GM18499 (cell line): Measurements from ENCODE around the gene TEKT3.

Source experiments
- ATAC-seq: cut with Tn5 transposase; IDR thresholded peaks from one replicate; pipeline ENCODE4 v1.9.1; 2021; ENCODE audit warnings: moderate number of reproducible peaks; ENCODE audit not compliant: insufficient read depth, unreplicated experiment

TEKT3 gene

GRCh38 chr17:15269087-15269779 lies 72.2 kb downstream of the TEKT3 start:
- no peak for ATAC-seq

- ATAC-seq = no peak
Observed at GRCh38 chr17:15268461-15268860, 72.9 kb downstream of the TEKT3 start.

- no peak for ATAC-seq
Observed at GRCh38 chr17:15267996-15268395, 73.4 kb downstream of the TEKT3 start.

- no peak for ATAC-seq
Observed at GRCh38 chr17:15266325-15267125, 74.9 kb downstream of the TEKT3 start.

- no peak for ATAC-seq
Observed at GRCh38 chr17:15265131-15265530, 76.3 kb downstream of the TEKT3 start, which contains the start of gene PMP22. TSS of gene PMP22 (minus strand) at chr17:15265326. CDS start at chr17:15260727, 4,599 bp downstream.

GRCh38 chr17:15264542-15264941 lies 76.9 kb downstream of the TEKT3 start:
- no peak for ATAC-seq

GRCh38 chr17:15263680-15264079 lies 77.7 kb downstream of the TEKT3 start:
- ATAC-seq = no peak

- no peak for ATAC-seq
Observed at GRCh38 chr17:15263206-15263579, 78.2 kb downstream of the TEKT3 start.

- ATAC-seq = no peak
Observed at GRCh38 chr17:15262291-15263205, 78.8 kb downstream of the TEKT3 start.

- ATAC-seq = no peak
Observed at GRCh38 chr17:15261802-15262290, 79.6 kb downstream of the TEKT3 start.

GRCh38 chr17:15261258-15261801 lies 80.1 kb downstream of the TEKT3 start:
- no peak for ATAC-seq

GRCh38 chr17:15260376-15261257 lies 80.8 kb downstream of the TEKT3 start:
- ATAC-seq = no peak

GRCh38 chr17:15257796-15258512 lies 83.4 kb downstream of the TEKT3 start:
- no peak for ATAC-seq

- ATAC-seq = peak; percentile 75
Observed at GRCh38 chr17:15257258-15257788, 84.1 kb downstream of the TEKT3 start.

GRCh38 chr17:15256689-15257088 lies 84.7 kb downstream of the TEKT3 start:
- ATAC-seq = no peak

- no peak for ATAC-seq
Observed at GRCh38 chr17:15255713-15256454, 85.5 kb downstream of the TEKT3 start.
